CD4-positive, alpha-beta T cell treated with Interleukin-17A for 1 hour (primary cell): Measurements from ENCODE around the gene PHTF1.
"Not testable (repeated sequence)": the region's sequence is repeated elsewhere in the genome, so short reads cannot be mapped to it uniquely, and the experiment has no call there.

Experiments
- DNase-seq: peaks from one replicate; pipeline ENCODE4 v3.0.0-alpha.2; 2020

The PHTF1 gene

DNA sequence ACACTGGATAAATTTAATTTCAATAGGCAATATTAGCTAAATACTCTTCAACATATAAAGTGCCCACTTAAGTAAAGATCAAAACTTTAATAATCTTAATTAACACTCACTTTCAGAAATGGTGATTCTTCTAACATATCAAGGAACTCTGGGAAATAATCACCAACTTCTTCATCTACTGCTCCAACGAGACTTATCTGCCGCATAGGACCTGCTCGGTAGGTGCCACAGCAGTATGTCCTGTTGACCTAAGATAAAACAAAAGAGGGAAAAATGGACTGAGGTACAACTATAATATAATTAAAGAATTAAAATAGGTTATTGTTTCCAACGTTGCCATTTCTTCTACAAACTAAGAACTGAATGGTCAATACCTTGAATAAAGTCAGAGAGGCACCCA is 18.3 kb upstream of the PHTF1 start:
- no peak for DNase-seq

DNA sequence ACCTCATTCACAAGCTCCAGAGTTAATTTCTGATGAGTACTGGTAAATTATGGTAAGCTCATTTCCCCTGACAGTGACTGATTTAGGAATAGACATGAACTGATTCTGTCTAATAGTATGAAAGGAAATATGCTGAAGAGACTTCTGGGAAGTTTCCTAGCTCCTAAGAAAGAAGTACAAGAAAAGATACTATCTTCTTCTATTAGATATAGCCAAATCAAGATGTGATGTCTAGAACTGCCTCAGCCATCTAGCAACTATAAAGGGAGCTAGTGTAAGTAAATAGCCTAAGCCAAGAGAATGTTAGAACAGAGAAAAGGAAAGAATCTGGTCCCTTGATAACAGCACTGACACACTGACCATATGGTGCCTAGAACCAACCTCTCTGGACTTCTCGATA is 10.7 kb upstream of the PHTF1 start:
- no peak for DNase-seq

DNA sequence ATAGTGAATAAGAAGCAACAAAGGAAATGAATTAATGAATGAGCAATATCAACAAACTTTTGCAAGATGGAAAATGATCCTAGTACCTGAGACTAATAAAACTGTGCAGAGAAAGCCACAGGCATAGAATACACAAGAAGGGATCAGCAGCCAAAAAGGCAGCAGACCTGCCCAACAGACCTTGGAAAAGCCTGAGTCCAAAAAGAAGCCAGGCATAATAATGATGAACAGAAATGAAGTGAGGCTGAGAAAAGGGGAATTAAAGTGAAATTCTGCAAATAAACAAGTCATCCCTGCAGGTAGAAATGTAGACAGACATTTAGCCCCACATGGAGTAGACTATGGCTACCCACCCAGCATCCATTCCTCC is 10.3 kb upstream of the PHTF1 start:
- DNase-seq, result no peak

DNA sequence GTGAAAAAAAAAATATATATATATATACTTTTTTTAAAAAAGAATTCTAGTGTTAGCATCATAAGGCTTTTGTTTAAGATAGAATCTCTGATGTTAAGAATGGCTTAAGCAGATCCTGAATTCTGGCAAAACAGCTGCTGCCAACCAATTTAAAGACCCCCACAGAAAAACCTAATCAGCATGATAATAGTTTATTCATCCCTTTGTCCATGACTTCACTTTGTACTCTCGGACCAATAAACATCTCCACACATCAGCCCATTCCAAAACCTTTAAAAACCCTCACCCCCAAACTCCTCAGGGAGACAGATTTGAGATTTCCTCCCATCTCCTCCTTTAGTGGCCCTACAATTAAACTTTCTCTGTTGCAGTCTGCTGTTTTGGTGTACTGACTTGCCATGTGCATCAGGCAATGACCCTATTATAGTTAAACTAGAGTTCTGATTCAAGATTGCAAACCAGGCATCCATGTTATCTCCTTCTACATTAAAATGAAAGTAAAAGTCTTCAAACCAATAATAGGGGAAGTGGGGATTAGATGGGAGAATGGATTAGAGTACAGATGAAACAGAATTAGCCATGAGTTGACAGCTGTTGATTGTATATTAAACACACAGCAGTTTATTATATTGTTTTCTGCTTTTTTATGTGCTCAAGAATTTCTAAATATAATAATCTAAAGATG is 9.8 kb upstream of the PHTF1 start:
- no peak for DNase-seq

DNA sequence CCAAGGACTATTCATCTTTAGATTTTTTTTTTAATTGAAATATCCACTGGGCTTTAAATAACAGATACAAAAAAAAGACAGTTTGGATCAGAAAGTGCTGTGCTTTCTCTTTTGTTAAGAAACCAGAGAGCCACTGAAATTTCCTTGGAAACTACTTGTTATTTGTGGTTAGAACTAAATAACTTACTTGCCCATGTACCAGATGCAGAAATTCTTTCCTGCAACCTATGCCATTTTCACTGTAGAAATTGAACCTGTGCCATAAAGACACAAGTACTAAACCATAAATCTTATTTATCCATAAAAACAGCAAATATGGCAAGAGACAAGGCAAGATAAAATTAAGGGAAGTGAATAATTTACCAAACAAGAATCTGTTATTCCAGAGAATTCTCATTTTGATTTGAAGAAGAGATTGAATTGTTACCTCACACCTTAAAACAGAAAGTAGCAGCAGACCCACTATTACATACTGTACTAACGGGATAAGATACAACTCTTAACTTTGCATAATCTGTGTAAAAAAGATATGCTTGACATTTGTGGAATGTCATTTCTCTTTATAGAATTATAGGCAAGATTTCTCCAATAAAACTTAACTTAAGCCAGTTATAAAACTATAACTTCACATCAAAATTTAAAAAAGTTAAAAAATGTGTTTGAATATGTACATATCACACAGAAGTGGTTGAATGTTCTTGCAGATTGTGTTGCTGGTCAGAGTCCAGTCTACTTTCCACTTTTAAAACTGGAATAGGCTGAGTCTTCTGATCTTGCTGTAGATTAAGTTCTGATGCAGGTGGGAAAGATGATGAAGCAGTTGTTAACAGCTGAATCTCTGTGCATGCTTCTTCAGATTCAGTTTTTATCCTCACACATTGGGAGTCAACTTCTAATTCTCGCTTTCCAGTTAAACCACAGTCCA is 6.3 kb upstream of the PHTF1 start:
- no peak for DNase-seq

DNA sequence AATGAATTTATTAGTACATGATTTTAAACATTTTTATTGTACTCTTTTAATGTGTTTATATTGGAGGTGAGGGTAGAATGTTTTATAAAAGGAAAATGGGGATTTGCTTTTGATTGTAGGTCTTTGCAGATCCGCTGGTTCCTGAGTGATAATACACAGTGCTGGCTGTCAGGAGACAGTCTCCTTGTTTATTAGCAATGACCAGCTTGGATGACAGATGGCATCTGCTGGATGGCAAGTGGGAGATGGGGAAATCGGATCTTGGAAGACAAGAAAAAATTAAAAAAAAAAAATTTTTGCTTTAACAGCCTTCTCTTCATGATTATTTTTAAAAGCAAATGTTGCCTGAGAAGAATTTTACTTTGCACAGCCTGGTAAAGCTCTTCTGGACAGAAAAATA is 4.4 kb upstream of the PHTF1 start:
- no peak for DNase-seq

DNA sequence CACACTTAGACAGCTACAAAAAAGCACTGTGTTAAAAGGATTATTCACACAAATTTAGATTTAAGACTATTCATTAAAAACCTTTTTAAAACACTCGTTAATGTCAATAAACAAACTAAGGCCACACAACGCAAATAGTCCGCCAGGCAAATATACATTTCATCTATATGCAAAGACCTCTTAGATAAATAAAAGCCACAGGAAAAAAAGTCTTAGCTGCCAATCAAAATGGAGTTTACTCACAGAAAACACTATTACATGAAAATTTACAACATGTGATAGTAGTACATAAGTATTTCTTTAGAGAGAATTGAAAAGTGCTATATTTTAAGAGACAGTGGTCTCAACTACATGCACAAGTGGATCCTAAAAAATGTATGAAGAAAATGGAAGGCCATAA is 2.7 kb upstream of the PHTF1 start:
- no peak for DNase-seq

DNA sequence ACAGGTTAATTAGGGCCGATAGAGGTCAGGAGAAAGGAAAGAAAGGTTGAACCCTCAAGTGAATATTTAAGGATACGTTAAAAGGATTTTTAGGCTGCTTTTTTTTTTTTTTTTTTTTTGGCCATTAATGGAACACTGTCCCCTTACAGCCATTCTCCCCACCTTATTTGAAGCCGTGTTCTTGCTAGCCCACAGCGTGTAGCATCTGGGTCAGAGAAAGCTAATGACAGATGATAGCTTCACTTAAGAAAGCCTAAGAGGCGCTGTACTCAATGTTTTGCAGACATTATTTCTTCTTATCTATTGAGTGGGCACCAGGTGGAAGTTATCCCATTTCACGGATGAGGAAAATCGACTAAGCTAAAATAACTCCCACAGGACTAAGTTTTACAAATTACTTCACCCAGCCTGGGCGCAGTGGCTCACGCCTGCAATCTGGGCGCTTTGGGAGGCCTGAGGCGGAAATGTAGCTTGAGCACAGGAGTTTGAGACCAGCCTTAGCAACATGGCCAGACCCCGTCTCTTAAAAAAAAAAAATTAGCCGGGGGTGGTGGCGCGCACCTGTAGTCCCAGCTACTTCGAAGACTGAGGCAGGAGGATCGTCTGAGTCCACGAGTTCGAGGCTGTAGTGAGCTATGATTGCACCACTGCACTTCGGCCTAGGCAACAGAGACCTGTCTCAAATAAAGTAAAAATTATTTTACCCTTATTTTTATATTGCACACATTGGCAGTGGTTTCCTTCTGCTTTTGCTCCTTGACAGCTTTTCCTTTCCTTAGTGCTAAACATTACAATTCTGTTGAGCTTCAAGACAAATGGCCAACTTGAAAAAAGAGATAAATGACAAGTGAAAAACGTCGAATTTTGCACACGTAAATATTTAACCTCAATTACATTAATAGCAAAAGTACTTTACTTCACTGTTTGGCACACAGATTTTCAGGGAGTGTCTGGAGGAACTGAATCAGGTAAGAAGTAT is 1.1 kb upstream of the PHTF1 start:
- DNase-seq, result no peak

DNA sequence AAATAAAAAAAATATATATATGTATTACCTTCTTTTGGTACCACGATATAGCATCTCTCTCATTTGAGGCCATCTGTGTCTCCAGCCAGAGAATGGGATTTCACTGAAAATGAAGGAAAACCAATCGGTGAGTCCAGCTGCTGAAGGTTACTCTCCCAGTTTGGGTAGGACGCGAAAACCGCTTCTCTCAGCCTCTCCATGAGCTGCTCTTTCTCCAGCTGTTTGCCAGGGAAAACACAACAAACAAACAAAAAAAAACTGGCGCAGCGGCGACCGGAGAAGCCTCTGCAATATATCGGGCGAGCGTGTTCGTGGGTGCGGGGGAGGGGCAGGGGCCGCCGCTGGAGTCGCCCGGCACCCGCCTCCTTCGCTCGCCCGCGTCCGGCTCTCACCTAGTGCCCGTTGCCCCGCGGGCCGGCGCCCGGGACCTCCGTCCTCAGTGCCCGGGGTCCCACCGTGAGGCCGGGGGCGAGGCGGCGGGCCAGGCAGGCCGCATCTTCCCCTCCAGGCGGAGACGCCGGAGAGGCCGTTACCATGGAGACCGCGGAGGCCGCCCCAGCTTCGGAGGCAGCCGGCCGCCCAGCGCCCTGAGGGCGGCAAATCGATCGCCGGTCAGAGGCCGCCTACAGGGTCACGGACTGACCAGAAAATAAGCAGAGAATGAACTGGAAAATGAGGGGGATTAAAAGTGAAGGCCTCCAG is 504 bp downstream of the PHTF1 start:
- peak; percentile 63 for DNase-seq

DNA sequence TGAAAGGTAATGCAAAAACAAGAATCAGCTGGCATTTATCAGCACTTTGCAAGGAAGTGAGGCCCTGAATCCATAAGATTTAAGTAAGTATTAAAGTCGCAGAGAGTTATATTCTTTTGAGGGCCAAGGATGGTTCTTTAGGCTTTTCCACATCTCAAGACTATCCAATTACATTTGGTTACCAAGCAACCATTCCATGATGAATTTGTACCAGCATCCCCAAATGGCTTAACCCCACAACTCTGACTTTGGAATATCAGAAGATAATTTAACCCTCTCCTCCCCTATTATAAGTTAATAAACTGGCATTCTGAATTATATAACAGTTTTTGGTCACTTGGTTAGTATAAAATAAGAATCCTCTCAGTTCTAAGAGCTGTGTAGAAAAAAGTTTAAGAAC is 2.8 kb downstream of the PHTF1 start:
- DNase-seq, result no peak

DNA sequence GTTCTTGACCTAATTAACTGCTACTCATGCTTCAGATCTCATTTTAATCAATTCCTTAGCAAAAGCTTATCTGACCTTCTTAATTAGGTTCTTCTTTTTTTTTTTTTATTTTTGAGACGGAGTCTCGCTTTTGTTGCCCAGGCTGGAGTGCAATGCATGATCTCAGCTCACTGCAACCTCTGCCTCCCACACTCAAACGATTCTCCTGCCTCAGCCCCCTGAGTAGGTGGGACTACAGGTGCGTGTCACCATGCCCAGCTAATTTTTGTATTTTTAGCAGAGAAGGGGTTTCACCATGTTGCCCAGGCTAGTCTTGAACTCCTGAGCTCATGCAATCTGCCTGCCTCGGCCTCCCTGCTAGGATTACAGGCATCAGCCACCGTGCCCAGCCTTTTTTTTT is 6.0 kb downstream of the PHTF1 start:
- DNase-seq, result not testable (repeated sequence)

DNA sequence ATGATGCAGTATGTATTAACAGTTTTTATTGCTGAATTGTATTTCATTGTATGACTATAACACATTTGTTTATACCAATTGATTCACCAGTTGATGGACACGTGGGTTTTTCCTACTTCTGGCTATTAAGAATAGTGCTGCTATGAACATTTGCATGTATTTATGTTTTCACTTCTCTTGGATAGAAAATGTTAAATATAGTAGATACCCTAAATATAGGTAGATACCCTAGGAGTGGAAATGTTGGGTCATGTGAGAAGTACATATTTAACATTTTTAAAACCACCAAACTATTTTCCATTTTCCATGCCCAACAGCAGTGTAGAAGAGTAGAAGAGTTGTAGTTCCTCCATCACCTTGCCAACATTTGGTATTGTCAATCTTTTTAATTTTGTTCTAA is 7.8 kb downstream of the PHTF1 start:
- no peak for DNase-seq

DNA sequence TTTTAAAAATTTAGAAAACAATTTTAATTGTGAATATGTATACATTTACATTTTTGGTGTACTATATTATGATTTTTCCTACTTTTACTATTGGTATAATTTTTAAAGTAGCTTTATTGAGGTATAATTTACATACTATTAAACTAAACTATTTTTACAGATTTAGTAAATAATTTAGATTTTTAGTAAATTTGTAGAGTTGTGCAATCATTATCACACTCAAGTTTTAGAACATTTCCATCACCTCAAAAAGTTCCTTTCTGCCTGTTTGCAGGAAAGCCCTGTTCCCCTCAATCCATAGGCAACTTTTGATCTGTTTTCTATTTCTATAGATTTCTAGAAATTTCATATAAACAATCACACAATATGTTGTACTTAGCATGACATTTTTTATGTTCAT is 8.2 kb downstream of the PHTF1 start:
- no peak for DNase-seq

DNA sequence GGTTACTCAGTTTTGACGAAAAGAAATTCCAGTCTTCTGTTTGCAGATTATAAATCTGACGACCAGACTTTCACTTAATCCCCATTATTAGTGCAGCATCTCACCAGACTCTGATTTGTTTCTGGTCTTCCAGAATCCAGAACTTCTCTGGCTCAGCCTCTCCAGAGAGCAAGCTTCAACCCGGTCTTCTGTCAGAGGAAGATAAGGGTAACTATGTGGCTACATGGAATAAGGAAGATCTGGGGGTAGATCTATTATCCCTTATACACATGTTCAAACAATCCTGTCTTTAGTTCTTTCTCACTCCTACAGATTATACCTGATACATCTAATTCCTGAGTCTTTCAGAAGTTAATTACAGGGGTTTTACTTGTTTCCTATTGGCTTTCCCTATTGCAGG is 9.9 kb downstream of the PHTF1 start:
- DNase-seq, result no peak

DNA sequence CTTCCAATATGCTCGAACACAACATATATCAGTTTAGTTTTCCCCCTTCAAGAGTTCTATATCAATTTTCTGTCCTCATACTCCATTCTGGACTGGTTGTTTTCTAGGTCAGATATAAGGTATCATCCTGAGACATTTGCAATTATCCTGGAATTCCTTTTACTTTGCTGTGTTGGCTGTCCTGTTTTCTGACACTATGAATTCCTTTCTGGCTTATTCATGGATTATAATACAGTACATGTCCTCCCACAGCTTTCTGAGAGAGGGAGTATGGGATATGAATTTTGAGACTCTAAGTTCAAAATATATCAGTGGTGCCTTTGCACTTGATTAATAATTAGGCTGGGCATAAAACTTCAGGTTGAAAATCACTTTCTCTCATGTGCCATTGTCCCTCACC is 11.9 kb downstream of the PHTF1 start:
- no peak for DNase-seq

DNA sequence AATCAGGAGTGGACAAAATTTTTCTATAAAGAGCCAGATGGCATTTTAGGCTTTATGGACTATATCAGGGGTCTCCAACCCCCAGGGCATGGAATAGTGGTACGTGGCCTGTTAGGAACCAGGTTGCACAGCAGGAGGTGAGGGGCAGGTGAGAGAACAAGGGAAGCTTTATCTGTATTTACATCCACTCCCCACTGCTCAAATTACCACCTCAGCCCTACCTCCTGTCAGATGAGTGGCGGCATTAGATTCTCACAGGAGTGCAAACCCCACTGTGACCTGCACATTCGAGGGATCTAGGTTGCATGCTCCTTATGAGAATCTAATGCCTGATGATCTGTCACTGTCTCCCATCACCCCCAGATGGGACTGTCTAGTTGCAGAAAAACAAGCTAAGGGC is 13.9 kb downstream of the PHTF1 start:
- DNase-seq, result no peak

DNA sequence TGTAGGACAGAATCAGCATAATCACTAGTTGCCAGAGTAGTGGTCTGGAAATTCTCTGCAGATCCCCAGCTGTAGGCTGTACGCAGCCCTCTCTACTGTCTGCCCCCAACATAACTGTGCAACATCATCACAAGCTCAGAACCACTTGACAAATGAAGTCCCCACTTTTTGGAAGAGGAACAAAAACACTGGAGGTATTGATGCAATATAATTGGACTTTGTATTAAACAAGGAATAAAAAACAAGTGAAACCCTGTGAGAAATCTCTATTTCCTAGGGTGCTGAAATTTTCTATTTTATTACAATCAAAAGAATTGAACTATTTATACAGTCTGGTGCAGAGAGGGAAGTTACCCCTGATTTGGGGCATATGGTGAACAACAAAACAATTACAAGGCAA is 15.2 kb downstream of the PHTF1 start:
- DNase-seq, result no peak

DNA sequence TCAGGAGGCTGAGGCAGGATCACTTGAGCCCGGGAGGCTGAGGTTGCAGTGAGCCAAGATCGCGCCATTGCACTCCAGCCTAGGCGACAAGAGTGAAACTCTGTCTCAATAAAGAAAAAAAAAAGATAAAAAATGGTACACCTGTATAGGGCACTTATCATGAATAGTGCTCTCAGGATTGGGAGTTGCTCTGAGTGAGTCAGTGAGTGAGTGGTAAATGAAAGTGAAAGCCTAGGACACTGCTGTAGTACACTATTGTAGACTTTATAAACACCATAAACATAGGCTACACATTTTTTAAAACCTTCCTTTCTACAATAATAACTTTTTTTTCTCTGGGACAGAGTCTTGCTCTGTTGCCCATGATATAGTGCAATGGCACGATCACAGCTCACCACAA is 16.8 kb downstream of the PHTF1 start:
- peak; percentile 6 for DNase-seq

DNA sequence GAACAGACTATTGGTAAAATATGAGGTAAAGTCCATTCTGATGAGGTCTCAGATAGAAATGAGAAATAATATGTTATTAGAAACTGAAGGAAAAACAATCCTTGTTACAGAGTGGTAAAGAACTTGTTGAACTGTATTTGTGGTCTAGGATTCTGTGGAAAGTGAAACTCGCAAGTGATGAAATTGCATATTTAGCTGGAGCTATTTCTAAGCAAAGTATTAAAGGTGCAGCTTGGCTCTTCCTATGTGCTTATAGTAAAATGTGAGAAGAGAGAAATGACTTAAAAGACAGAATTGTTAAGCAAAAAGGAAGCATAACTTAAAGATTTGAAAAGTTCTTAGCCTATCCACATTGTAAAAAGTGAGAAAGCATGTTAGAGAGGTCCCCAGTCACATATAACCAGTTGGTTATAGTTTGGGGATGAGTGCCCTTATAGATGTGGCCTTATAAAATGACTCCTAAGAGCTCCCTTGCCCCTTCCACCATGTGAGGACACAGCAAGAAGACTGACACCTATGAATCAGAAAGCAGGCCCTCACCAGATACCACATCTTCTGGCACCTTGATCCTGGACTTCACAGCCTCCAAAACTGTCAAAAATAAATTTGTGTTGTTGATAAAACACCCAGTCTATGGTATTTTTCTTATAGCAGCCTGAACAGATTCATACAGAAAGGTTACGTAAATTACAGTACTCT is 24.8 kb downstream of the PHTF1 start:
- DNase-seq, result no peak

DNA sequence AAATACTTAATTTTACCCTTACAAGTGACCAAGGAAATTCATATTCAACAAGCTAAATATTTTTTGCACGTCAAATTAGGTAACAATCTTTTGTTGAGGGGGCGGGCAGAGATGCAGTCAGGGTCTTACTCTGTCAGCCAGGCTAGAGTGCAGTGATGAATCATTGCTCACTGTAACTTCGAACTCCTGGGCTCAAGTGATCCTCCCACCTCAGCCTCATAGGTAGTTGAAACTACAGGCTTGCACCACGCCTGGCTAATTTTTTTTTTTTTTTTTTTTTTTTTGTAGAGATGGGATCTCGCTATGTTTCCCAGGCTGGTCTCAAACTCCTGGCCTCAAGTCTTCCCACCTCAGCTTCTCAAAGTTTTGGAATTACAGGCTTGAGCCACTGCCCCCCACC is 26.5 kb downstream of the PHTF1 start:
- DNase-seq, result no peak

DNA sequence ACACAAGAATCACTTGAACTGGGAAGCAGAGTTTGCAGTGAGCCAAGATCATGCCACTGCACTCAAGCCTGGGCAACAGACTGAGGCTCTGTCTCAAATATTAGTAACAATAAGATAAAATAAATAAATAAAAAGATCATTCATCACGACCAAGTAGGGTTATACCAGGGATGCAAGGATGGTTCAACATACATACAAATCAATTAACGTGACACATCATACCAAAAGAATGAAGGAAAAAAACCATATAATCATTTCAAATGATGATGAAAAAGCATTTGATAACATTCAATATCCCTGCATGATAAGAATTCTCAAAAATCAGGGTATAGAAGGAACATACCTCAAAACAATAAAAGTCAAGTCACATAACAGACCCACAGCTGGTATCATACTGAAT is 38.3 kb downstream of the PHTF1 start:
- no peak for DNase-seq

DNA sequence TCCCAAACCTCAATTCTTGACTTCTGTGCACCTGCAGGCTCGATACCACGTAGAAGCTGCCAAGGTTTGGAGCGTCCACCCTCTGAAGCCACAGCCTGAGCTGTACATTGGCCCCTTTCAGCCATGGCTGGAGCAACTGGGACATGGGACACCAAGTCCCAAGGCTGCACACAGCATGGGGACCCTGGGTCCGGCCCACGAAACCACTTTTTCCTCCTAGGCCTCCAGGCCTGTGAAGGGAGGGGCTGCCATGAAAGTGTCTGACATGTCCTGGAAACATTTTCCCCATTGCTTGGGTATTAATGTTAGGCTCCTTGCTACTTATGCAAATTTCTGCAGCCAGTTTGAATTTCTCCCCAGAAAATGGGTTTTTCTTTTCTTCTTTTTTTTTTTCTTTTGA is 40.7 kb downstream of the PHTF1 start:
- DNase-seq, result not testable (repeated sequence)
